BLaER1 (cell line): ENCODE results near the gene TMOD1.

Experiments
- H3K27ac ChIP-seq: shearing (Covaris generic); formaldehyde crosslinking; 2 replicates; pipeline ENCODE4 v1.8.1; 2022
- H3K27me3 ChIP-seq: shearing (Covaris generic); formaldehyde crosslinking; 2 replicates; pipeline ENCODE4 v1.8.1; 2022
- H3K36me3 ChIP-seq: shearing (Covaris generic); formaldehyde crosslinking; 2 replicates; pipeline ENCODE4 v1.8.1; 2022
- H3K4me1 ChIP-seq: shearing (Covaris generic); formaldehyde crosslinking; 2 replicates; pipeline ENCODE4 v1.8.1; 2022
- H3K4me2 ChIP-seq: shearing (Covaris generic); formaldehyde crosslinking; 2 replicates; pipeline ENCODE4 v1.8.1; 2022
- H3K4me3 ChIP-seq: shearing (Covaris generic); formaldehyde crosslinking; 2 replicates; pipeline ENCODE4 v1.8.1; 2022
- H3K9ac ChIP-seq: shearing (Covaris generic); formaldehyde crosslinking; 2 replicates; pipeline ENCODE4 v1.8.1; 2022
- H3K9me3 ChIP-seq: shearing (Covaris generic); formaldehyde crosslinking; 2 replicates; pipeline ENCODE4 v1.8.1; 2022
- H4K20me1 ChIP-seq: shearing (Covaris generic); formaldehyde crosslinking; 2 replicates; pipeline ENCODE4 v1.8.1; 2022
- Cebpa-rat ChIP-seq: shearing (Covaris generic); IDR thresholded peaks from 2 replicates; pipeline ENCODE4 v1.8.1; 2022

Gene TMOD1

DNA sequence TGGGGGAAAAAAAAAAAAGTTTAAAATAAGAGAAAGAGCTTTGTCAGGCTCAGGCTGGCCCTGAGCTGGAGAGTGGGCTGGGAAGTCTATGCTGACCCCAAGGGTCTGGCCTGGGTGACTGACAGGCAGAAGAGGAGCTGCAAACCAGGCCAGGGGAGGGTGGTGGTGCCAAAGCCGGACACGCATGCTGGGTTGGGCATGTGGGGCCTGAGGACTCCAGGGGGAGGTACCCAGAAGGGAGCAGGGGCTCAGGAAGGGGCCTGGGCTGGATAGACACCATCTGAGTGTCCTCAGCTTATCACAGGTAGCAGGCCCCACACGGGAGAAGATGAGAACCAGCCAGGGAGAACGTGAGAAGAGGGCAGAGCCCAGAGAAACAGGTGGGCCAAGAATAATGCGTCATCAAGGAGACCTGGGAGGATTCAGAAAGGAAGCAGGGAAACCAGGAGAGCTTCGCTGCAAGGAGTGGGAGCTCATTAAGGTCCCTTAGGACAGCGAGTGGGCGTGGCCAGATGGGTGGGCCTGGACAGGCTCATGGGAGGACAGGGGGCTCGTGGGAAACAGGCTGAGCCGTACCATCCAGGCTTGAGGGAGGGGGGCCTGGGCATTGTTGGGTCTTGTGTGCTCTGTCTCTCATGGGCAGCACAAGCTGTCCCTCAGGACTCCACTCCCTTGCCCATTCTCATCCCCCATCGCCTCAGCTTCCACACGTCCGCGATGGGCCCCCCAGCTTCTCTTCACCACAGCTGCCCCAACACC lies 16.0 kb downstream of the TMOD1 start:
- H3K4me3 ChIP-seq: no peak overlapping the region
- no peaks in the 10 kb centered on the region for H4K20me1 ChIP-seq
- no peak for TF ChIP-seq Cebpa-rat
- no peaks in the 10 kb centered on the region for H3K27me3 ChIP-seq
- H3K36me3 ChIP-seq: no peaks in the 10 kb centered on the region
- no peak overlapping the region for H3K9ac ChIP-seq
- no peak overlapping the region for H3K4me2 ChIP-seq
- no peak overlapping the region for H3K27ac ChIP-seq
- H3K4me1 ChIP-seq: no peaks in the 10 kb centered on the region
- no peaks in the 10 kb centered on the region for H3K9me3 ChIP-seq

DNA sequence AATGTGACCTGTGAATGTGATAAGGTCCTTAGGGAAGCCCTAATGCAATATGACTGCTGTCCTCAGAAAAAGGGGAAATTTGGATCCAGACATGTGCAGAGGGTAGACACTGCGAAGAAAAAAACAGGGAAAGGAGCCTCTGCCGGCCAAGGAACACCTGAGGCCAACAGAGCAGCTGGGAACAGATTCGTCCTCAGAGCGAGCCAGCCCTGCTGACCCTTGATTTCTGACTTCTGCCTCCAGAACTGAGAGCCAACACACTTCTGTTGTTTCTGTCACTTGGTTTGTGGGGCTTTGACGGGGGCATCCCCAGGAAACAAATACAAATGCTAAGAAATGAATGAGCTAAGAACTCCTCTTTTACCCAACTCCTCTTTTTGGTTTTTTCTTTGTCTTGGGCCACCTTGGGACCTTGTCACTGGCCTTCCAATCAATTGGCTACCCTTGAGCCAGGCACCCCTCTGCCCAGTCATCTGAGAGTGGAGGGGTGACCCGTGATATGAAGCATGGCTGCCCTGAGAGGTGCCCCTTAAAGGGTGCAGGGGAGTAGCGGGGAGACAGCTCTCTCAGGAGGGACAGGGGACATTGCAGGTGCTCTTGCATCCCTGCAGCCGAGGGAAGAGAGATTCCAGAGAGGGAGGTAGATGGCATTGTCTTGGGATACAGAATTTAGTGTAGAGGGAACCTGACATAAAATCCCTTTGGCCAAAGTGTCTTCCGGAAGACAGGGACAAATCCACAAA lies 16.9 kb downstream of the TMOD1 start:
- Histone ChIP-seq H3K4me3 (no peak overlapping the region), H3K9ac (no peak overlapping the region), H3K4me1 (no peaks in the 10 kb centered on the region), H3K9me3 (no peaks in the 10 kb centered on the region), H3K4me2 (no peak overlapping the region), H3K27ac (no peak overlapping the region), H3K36me3 (no peaks in the 10 kb centered on the region), H4K20me1 (no peaks in the 10 kb centered on the region), H3K27me3 (no peaks in the 10 kb centered on the region)
- TF ChIP-seq Cebpa-rat: no peak

DNA sequence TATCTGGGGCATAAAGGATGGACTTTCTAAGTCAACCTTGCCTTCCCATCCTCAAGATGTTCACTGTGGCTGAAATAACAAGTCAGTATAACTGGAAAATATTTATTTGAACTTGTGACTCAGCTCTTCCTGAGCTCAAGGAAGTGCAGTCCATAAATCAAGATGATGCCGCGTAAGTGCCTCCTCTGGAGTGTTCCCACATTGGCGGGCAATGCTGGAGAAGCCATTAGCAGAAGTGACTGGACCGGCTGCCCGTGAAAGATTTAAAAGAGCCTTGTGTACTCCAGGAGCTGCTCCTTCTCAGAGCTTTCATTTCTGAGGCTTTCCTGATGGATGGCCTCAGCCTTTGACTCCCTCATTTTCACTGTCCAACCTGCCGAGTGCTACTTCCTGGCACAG lies 17.4 kb downstream of the TMOD1 start:
- H3K4me2 ChIP-seq: no peak overlapping the region
- no peak for TF ChIP-seq Cebpa-rat

DNA sequence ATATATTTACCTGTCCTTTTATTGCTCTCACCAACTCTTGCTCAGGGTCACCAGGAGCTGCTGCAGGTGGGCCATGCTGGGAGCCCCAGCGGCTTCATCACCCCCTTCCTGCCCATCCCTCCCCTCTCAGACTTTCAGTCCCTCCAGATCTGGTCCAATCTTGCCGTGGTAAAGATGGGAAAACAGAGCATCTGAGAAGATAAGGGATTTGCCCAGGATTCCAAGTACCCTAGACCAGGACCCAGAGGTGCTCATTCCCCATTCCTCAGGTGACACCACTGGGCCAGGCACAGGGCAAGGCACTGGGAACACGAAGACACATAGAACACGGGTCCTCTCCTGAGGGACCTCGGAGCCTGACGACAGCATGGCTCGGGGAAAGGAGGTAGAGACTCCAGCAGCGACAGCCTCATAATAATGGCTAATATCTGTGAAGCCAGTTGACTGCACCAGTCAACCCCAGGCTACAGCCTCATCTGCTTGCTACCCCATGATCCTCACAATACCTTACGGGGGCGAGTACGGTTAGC lies 18.0 kb downstream of the TMOD1 start:
- H3K4me3 ChIP-seq: no peak overlapping the region
- H3K27me3 ChIP-seq: no peaks in the 10 kb centered on the region
- no peak overlapping the region for H3K4me2 ChIP-seq
- no peaks in the 10 kb centered on the region for H3K4me1 ChIP-seq
- no peak overlapping the region for H3K27ac ChIP-seq
- no peak overlapping the region for H3K9ac ChIP-seq
- H4K20me1 ChIP-seq: no peaks in the 10 kb centered on the region
- no peaks in the 10 kb centered on the region for H3K9me3 ChIP-seq
- H3K36me3 ChIP-seq: no peaks in the 10 kb centered on the region
- no peak for TF ChIP-seq Cebpa-rat

More for the DNA sequence above, 17.4 kb downstream of the TMOD1 start:
- Histone ChIP-seq H4K20me1 (no peaks in the 10 kb centered on the region), H3K27ac (no peak overlapping the region), H3K4me3 (no peak overlapping the region), H3K4me1 (no peaks in the 10 kb centered on the region), H3K9me3 (no peaks in the 10 kb centered on the region), H3K9ac (no peak overlapping the region), H3K36me3 (no peaks in the 10 kb centered on the region), H3K27me3 (no peaks in the 10 kb centered on the region)

DNA sequence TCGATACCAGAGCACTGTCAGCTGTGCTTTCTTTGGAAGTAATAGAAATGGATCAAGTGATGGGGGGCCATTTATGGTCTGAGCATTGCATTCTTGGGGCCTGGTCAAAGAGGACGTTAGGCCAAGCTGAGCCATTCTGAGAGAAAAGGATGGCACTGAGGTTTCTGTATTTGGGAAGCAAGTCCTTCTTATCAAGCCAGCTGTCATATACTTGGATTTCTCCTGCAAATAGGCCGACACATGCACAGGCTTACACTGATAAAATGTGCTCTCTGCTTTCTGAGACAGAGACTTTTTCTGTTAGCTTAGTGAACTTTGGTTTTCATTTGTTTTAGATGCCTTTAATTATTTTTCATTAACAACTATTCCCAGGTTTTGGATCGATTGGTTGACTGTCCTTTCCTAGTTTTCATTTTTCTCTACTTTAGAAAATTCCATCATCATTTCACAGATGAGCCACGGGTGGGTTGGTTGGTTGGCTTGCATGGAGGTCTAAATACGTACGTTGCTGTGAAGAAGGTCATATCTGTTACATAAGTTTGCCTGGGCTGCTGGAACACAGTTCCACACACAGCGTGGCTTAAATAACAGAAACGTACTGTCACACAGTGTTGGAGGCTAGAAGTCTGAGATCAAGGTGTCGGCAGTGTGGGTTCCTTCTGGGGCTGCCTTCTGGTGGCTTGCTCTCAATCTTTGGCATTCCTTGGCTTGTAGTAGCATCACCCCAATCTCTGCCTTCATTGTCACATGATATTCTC lies 20.3 kb downstream of the TMOD1 start:
- no peaks in the 10 kb centered on the region for H4K20me1 ChIP-seq
- H3K9me3 ChIP-seq: no peaks in the 10 kb centered on the region
- no peaks in the 10 kb centered on the region for H3K4me1 ChIP-seq
- no peak overlapping the region for H3K27ac ChIP-seq
- no peak for TF ChIP-seq Cebpa-rat
- no peaks in the 10 kb centered on the region for H3K36me3 ChIP-seq
- no peaks in the 10 kb centered on the region; the same call in 1 of the 2 replicates for H3K27me3 ChIP-seq
- H3K4me3 ChIP-seq: no peak overlapping the region
- H3K4me2 ChIP-seq: no peak overlapping the region
- H3K9ac ChIP-seq: no peak overlapping the region

DNA sequence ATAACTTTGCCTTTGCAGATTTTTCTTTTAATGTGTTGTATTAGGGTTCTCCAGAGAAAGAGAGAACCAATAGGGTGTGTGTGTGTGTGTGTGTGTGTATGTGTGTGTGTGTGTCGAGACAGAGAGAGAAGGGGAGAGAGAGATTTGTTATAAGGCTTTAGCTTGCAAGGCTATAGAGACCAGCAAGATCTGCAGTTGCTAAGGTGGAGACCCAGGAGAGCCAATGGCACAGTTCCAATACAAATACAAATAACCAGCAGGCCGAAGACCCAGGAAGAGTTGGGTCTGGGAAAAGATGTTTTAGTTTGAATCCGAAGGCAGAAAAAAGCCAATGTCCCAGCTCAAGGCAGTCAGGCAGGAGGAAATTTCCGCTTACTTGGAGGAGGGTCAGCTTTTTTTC lies 23.0 kb downstream of the TMOD1 start:
- Histone ChIP-seq H3K27ac (no peak overlapping the region), H3K4me3 (no peak overlapping the region), H3K4me2 (no peak overlapping the region), H3K9ac (no peak overlapping the region), H3K4me1 (peaks cover 3% of the 10 kb centered on the region), H3K36me3 (no peaks in the 10 kb centered on the region), H3K9me3 (no peaks in the 10 kb centered on the region), H4K20me1 (no peaks in the 10 kb centered on the region), H3K27me3 (peaks cover 6% of the 10 kb centered on the region; the same call in 1 of the 2 replicates)
- TF ChIP-seq Cebpa-rat: no peak

DNA sequence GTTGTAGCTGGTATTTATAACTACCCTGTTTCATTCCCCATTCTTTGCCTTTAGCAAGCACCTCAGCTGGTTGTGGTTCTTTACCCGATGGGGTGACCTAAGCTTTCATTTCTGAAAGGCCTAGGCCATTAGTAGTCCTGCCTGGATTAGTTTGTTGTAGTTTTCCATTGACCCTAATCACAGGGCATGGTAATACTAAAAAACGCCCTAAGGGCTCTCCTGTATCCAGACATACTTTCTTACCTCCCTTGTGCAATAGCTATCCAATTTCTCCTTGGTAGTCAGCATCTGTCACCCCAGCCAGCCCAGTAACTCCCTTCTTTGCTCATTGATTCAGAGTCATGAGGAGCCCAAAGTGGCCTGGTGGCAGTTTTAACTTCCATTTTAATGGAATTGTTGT lies 24.0 kb downstream of the TMOD1 start:
- Histone ChIP-seq H4K20me1 (no peaks in the 10 kb centered on the region), H3K4me2 (no peak overlapping the region), H3K4me1 (peaks cover 8% of the 10 kb centered on the region), H3K9me3 (no peaks in the 10 kb centered on the region), H3K9ac (no peak overlapping the region), H3K27me3 (peaks cover 6% of the 10 kb centered on the region; the same call in 1 of the 2 replicates), H3K36me3 (no peaks in the 10 kb centered on the region), H3K4me3 (no peak overlapping the region), H3K27ac (no peak overlapping the region)
- TF ChIP-seq Cebpa-rat: no peak

DNA sequence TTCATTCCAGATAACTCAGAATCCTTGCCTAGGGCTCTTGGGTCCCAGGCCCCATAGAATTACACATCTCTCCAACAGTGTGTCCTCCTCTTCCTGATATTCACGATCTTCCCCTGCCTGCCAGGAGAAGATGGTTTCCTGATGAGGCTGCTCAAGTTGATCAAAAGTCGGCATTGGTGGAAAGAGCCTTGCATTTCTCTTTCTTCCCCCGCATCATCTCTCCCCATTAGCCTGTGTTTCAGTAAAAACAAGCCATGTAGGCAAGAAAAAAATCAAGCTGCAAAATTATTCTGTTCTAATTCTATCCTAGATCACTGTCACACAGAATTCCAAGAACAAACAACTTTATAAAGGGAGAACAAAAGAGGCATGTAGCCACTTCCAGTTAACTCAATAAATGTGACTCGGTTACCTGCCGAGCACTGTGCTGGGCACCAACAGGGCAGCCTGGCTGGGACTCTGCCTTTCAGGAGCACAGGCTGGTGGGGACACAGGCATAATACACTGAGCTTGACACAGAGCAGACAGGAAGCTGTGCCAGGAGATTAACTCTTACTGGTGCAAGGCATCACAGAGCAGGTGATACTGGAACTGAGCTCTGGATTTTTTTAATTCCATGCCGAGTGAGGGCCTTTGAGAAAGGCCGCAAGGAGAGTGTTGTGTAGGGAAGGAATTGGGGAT lies 25.6 kb downstream of the TMOD1 start:
- peaks cover 8% of the 10 kb centered on the region for H3K4me1 ChIP-seq
- H3K4me3 ChIP-seq: no peak overlapping the region
- no peaks in the 10 kb centered on the region for H3K36me3 ChIP-seq
- H3K27ac ChIP-seq: no peak overlapping the region
- H4K20me1 ChIP-seq: no peaks in the 10 kb centered on the region
- TF ChIP-seq Cebpa-rat: no peak
- no peak overlapping the region for H3K4me2 ChIP-seq
- H3K9me3 ChIP-seq: no peaks in the 10 kb centered on the region
- H3K27me3 ChIP-seq: peaks cover 6% of the 10 kb centered on the region; the same call in 1 of the 2 replicates
- H3K9ac ChIP-seq: no peak overlapping the region
